Pons (tissue), 1 donor: ENCODE data around the gene IL1RN.

Experiments
- DNase-seq: peaks from one replicate; pipeline ENCODE4 v3.0.0-alpha.2; 2016; ENCODE audit warnings: low spot score

Gene IL1RN

GRCh38 chr2:113157118-113157896 lies 29.9 kb downstream of the IL1RN start:
- no peak for DNase-seq

- DNase-seq = no peak
Observed at GRCh38 chr2:113157897-113158753, 30.7 kb downstream of the IL1RN start.

- DNase-seq = no peak
Observed at GRCh38 chr2:113158884-113159553, 31.6 kb downstream of the IL1RN start.

- no peak for DNase-seq
Observed at GRCh38 chr2:113160248-113160647, 32.9 kb downstream of the IL1RN start.

- DNase-seq = no peak
Observed at GRCh38 chr2:113160962-113161361, 33.6 kb downstream of the IL1RN start.

DNA sequence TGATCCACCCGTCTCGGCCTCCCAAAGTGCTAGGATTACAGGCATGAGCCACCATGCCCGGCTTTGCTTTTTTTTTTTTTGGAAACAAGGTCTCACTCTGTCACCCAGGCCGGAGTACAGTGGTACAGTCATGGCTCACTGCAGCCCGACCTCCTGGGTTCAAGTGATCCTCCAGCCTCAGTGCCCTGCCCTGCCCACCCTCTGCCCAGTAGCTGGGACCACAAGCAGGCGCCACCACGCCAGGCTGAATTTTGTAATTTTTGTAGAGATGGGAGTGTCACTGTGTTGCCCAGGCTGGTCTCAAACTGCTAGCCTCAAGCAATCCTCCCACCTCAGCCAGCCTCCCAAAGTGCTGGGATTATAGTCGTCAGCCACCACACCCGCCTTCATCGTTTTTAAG lies 34.8 kb downstream of the IL1RN start:
- DNase-seq = no peak

DNA sequence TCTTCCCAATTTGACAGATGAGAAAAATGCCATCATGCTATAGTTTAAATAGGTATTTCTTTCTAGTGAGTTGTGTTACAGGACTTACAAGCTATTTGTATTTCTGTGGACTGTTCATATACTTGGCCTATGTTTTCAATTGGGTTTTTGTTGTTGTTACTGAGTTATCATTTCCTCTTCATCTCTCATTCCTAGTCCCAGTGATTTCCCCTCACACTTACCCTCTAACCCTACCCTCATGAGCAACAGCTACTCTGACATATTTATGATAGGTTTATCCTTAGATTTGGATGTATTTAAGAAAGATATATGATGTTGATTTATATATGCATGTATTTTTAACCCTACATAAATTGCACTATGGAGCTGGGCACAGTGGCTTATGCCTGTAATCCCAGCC lies 35.5 kb downstream of the IL1RN start:
- DNase-seq = no peak

- DNase-seq = no peak
Observed at GRCh38 chr2:113164215-113164929, 37.0 kb downstream of the IL1RN start.

DNA sequence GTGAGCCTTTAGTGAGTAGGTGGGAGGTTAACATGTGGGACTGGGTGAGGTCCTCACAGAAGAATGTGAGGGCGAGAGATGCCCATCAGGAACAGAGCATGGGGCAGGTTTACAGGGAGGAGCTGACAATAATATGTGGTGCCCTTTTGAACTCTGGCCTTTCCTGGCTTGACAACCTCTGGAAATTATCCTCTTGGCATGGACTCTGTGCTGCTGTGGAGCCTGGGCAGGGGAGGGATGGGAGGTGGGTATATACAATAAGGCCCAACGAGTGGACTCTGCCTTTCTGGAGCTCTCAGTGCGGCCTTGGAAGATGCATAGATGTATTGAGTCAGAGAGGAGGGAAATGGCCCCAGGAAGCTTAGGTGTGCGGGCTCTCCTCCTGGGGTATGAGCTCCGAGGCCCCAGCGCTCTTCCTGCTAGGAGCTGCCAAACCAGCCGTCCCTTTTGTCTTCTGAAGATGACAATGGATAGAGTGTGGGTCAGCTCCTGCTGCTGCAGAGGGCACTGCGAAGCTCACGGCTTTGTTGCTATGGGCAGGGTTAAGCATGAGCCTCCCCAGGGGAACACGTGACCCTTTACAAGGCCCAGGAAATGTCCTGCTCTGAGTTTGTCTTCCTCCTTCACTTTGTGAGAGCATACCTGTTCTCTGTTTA lies 37.7 kb downstream of the IL1RN start:
- DNase-seq = no peak

DNA sequence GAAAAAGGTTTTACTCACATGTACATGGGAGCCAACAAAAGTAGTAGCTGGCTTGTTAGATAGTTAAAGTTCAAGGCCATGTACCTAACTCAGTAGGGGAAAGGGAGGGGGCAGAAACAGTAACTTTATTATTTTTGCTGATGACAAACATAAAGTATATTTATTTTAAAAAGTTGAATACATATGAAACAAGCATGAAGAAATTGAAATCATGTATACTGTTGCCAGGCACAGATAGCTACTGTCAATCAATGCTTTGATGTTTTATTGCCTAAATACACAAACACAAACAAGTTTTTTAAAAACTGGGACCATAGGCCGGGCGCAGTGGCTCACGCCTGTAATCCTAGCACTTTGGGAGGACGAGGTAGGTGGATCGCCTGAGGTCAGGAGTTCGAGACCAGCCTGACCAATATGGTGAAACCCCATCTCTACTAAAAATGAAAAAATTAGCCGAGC lies 38.8 kb downstream of the IL1RN start:
- no peak for DNase-seq

- no peak for DNase-seq
Observed at GRCh38 chr2:113167115-113167932, 39.9 kb downstream of the IL1RN start.

GRCh38 chr2:113167962-113168340 lies 40.6 kb downstream of the IL1RN start:
- no peak for DNase-seq

DNA sequence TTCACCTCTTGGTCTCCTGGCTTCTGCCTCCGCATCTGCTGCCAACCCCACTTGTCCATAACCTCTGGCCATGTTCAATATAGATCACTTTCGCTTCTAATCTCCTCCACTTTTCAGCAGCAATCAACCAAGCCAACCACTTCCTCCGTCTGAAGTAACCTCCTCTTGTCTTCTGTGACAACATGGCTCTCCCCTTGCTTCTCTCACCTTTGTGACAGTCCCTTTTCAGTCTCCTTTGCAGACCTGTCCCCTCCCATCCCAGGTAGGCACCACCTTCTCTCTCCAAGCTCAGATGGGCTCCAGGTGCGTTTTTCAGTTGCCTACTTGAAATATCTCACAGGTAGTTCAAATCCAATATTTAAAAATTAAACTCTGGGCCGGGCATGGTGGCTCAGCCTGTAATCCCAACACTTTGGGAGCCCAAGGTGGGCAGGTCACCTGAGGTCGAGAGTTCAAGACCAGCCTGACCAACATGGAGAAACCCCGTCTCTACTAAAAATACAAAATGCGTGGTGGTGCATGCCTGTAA lies 41.7 kb downstream of the IL1RN start:
- DNase-seq = no peak

GRCh38 chr2:113169586-113169985 lies 42.2 kb downstream of the IL1RN start:
- no peak for DNase-seq

GRCh38 chr2:113171334-113172075 lies 44.1 kb downstream of the IL1RN start:
- DNase-seq = no peak

GRCh38 chr2:113172721-113173541 lies 45.5 kb downstream of the IL1RN start:
- DNase-seq = no peak

DNA sequence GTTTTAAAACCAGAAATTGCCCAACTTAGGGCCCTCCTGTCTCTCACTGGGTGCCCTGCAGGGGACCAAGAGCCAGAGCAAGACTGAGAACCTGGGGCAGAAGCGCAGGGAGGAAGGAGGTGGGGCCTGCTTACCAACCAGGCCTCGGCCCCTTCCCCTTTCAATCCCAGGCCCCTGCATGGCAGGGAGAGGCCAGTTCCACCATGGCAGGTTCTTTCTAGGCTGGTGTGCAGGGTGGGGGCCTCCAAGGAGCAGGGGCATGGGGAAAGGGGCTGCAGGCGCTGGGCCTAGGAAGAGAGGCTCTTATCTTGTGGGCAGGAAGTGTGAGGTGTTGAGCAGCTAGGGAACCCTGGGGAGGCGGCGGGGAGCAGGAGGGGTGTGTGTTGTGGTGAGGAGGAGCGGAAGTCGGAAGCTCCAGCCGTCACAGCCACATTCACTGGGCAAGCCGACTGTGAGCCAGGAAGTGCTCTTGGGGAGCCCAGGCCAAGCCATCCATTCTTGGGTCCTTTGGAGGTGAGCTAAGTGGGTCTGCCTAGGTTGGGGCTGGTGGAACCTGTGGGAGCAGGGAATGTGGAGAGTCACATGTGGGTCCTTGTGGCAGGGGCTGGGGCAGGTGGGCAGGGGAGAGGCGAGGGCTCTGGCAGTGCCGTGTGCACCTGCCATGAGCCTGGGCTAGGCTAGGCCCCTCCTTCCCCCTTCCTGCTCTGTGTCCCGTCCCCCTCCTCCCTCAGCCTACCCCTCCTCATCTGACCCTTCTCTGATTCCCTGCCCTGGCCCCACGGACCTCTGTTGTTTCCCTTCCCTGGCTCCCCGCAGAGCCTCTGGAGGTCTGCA lies 46.4 kb downstream of the IL1RN start, which contains the start of gene PSD4:
TSS of gene PSD4 (plus strand) at position 430 of the 834 bp plus-strand sequence. CDS start 8,486 bp downstream, outside the sequence.
- DNase-seq = peak; percentile 59

DNA sequence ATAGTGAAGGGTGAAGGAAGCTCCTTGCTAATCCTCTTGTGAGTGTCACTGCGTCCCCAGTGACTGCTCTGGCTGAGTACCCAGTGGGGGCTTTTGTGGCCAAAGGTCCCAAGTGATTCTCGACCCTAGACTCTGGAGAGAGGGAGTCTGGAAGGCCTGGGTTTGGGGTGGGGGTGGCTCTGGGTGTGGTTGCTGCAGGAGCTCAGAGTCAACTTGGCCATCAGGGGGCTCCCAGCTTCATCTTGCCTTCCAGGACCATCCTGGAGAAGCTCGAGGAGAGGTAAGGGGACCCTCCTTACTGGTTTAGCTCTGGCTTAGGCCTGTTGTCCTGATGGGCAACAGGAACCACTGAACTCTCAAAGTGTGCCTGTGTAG lies 47.0 kb downstream of the IL1RN start:
- no peak for DNase-seq
